Epithelial cell of esophagus (primary cell): ENCODE data around the gene AAMP.
"Not testable (repeated sequence)": the region's sequence is repeated elsewhere in the genome, so short reads cannot be mapped to it uniquely, and the experiment has no call there.

Source experiments
- DNase-seq: peaks from one replicate; pipeline ENCODE4 v3.0.0; 2010; ENCODE audit warnings: low read depth
- H3K4me3 ChIP-seq: 2 replicates; pipeline ENCODE4 v1.5.1; 2011; ENCODE audit warnings: mild to moderate bottlenecking, low read length, control low read depth
- CTCF ChIP-seq: IDR thresholded peaks from 2 replicates; pipeline ENCODE4 v1.5.1; 2011; ENCODE audit warnings: low read depth, mild to moderate bottlenecking, low read length, control low read depth, inconsistent platforms; ENCODE audit not compliant: insufficient read depth; ENCODE audit errors: missing control alignments

The AAMP gene

GRCh38 chr2:218269900-218270720 is at the start of gene AAMP, which contains the start of gene PNKD:
Gene AAMP (minus strand): TSS chr2:218270137. CDS start chr2:218270086, 51 bp downstream.
Gene PNKD (plus strand): TSS chr2:218270519. CDS start chr2:218270536, 17 bp downstream.
- DNase-seq, result peak; percentile 100
- TF ChIP-seq CTCF, result peak; percentile 21
- peak within 1 kb of the TSS; percentile 98 for H3K4me3 ChIP-seq

- DNase-seq, result no peak
- TF ChIP-seq CTCF, result no peak
- H3K4me3 ChIP-seq, result no peak overlapping the region
These were observed 48.3 kb upstream of the AAMP start for GRCh38 chr2:218318241-218318640.

GRCh38 chr2:218317835-218318234 is 47.9 kb upstream of the AAMP start:
- DNase-seq, result no peak
- no peak overlapping the region for H3K4me3 ChIP-seq
- TF ChIP-seq CTCF, result no peak

- no peak for TF ChIP-seq CTCF
- no peak overlapping the region for H3K4me3 ChIP-seq
- peak; percentile 30 for DNase-seq
These were observed 47.3 kb upstream of the AAMP start for GRCh38 chr2:218317303-218317630.

GRCh38 chr2:218315397-218315796 is 45.5 kb upstream of the AAMP start:
- TF ChIP-seq CTCF, result no peak
- no peak overlapping the region for H3K4me3 ChIP-seq
- DNase-seq, result no peak

GRCh38 chr2:218314764-218315163 is 44.8 kb upstream of the AAMP start:
- not testable (repeated sequence) for H3K4me3 ChIP-seq, DNase-seq

GRCh38 chr2:218313356-218313755 is 43.4 kb upstream of the AAMP start:
- H3K4me3 ChIP-seq, result no peak overlapping the region
- DNase-seq, result no peak
- no peak for TF ChIP-seq CTCF
